Measurements from ENCODE around the gene MAGI3.

MAGI3 gene

DNA sequence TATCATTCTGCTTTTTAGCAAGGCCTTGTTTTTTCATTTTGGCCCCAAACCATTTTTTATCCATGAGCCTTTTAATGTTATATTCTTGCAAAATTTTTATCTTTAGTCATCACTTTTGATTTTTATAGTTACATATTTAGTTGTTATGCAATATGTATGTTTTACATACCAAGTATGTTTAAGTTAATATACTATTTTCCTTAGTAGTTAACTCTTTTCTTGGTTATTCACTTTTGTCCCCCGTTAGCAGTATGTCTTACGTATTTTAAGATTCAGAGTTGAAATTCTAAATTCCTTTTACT is 44.5 kb downstream of the MAGI3 start:
- H3K27ac ChIP-seq (ENCODE audit: low read depth, low read length) = no peak overlapping the region
- no peaks in the 10 kb centered on the region for H3K27me3 ChIP-seq (ENCODE audit: control insufficient read depth, insufficient read depth, low read length)
- H3K4me1 ChIP-seq (ENCODE audit: control insufficient read depth, insufficient read depth, low read length) = no peaks in the 10 kb centered on the region
- no peak overlapping the region for H3K9ac ChIP-seq (ENCODE audit: low read length)
- H3K4me3 ChIP-seq (ENCODE audit: low read length) = no peak overlapping the region
- no peaks in the 10 kb centered on the region for H3K36me3 ChIP-seq (ENCODE audit: control insufficient read depth, insufficient read depth, low read length)

DNA sequence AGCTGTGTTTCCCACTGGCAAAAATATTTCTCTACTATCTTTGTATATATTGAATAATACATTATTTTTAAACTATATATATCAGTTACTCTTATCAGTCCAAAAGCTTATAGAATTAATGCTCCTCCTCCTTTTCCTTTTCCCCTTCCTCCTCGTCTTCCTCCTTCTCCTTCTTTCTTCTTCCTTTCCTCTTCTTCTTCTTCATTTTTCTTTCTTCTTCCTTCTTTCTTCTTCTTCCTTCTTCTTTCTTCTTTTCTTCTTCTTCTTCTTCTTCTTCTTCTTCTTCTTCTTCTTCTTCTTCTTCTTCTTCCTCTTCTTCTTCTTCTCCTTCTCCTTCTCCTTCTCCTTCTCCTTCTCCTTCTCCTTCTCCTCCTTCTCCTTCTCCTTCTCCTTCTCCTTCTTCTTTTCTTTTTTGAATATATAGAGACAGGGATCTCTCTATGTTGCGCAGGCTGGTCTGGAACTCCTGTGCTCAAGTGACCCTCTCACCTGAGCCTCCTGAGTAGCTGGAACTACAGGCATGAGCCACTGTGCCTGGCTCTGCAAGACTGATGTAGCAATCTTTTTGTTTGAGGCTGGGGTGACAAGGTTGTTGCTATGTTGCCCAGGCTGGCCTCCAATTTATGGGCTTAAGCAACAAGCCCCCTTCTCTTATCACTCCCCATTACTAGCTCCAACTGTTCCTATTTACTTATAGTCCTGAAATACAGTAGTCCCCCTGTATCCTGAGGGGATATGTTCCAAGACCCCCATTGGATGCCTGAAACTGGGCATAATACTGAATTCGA is 47.4 kb downstream of the MAGI3 start:
- H3K4me1 ChIP-seq (ENCODE audit: control insufficient read depth, insufficient read depth, low read length) = no peaks in the 10 kb centered on the region
- no peak overlapping the region for H3K9ac ChIP-seq (ENCODE audit: low read length)
- no peaks in the 10 kb centered on the region for H3K36me3 ChIP-seq (ENCODE audit: control insufficient read depth, insufficient read depth, low read length)
- H3K27me3 ChIP-seq (ENCODE audit: control insufficient read depth, insufficient read depth, low read length) = no peaks in the 10 kb centered on the region
- H3K4me3 ChIP-seq (ENCODE audit: low read length) = no peak overlapping the region
- no peak overlapping the region for H3K27ac ChIP-seq (ENCODE audit: low read depth, low read length)

DNA sequence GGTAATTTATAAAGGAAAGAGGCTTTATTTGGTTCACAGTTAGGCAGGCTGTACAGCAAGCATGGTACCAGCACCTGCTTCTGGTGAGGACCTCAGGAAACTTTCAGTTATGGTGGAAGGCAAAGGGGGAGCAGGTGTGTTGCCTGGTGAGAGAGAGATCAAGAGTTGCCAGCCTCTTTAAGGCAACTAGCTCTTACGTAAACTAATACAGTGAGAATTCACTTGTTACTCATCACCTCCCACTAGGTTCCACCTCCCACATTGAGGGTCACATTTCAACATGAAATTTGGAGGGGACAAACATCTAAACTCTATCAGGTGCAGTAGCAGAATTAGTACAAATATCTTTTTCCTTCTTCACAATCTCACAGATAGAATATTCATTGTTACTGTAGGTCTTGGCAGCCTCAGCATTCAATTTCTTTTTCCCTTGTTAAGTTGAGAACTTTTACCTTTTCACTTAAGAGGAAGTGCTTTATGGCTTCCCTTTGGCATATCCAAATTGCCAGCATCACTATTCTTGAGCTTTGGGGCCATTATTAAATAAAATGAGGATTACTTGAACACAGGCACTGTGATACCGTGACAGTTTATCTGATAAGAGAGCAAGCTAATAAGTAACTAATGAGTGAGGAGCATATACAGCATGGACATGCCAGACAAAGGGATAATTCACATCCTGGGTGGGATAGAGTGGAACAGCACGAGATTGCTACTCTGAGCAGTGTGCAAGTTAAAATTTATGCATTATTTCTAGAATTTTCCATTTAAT is 48.4 kb downstream of the MAGI3 start:
- Histone ChIP-seq H3K27me3 (ENCODE audit: control insufficient read depth, insufficient read depth, low read length) (no peaks in the 10 kb centered on the region), H3K36me3 (ENCODE audit: control insufficient read depth, insufficient read depth, low read length) (no peaks in the 10 kb centered on the region), H3K9ac (ENCODE audit: low read length) (no peak overlapping the region), H3K4me1 (ENCODE audit: control insufficient read depth, insufficient read depth, low read length) (no peaks in the 10 kb centered on the region), H3K4me3 (ENCODE audit: low read length) (no peak overlapping the region), H3K27ac (ENCODE audit: low read depth, low read length) (no peak overlapping the region)

DNA sequence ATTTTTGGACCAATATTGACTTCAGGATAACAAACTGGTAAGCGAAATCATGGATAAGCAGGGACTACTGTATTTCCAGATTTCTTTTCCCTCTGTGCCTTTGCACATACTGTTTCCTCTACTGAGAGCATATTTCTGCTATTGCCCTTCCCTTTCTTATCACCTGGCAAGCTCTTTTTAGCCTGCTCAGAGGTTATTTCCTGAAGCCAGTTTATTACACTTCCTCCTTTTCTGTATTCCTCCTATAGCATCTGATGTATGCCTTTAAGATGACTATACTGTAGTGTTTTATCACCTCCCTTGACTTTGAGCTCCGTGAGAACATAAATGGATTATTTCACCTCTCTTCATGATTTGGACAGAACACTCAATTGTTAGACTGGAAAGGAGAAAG is 49.0 kb downstream of the MAGI3 start:
- Histone ChIP-seq H3K9ac (ENCODE audit: low read length) (no peak overlapping the region), H3K27ac (ENCODE audit: low read depth, low read length) (no peak overlapping the region), H3K4me1 (ENCODE audit: control insufficient read depth, insufficient read depth, low read length) (no peaks in the 10 kb centered on the region), H3K4me3 (ENCODE audit: low read length) (no peak overlapping the region), H3K36me3 (ENCODE audit: control insufficient read depth, insufficient read depth, low read length) (no peaks in the 10 kb centered on the region), H3K27me3 (ENCODE audit: control insufficient read depth, insufficient read depth, low read length) (no peaks in the 10 kb centered on the region)

DNA sequence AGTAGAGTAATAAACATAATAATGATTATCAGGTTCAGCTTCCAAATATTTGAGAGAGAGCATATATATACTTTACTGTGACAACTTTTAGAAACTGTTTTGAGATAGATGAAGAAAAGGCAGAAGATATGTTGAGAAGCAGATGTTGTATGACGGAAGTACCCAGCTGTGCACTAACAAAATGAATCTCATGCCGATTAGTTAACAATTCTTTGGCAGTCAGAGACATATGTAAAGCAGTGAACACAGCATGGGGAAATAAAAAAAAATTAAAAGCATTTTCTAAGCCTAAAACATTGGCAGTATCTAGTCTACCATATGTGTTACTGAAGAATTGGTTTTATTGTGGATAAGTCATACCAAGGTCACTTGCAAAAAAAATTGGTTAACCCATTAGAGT is 51.8 kb downstream of the MAGI3 start:
- Histone ChIP-seq H3K27ac (ENCODE audit: low read depth, low read length) (no peak overlapping the region), H3K4me3 (ENCODE audit: low read length) (no peak overlapping the region), H3K9ac (ENCODE audit: low read length) (no peak overlapping the region), H3K36me3 (ENCODE audit: control insufficient read depth, insufficient read depth, low read length) (no peaks in the 10 kb centered on the region), H3K4me1 (ENCODE audit: control insufficient read depth, insufficient read depth, low read length) (no peaks in the 10 kb centered on the region), H3K27me3 (ENCODE audit: control insufficient read depth, insufficient read depth, low read length) (no peaks in the 10 kb centered on the region)

DNA sequence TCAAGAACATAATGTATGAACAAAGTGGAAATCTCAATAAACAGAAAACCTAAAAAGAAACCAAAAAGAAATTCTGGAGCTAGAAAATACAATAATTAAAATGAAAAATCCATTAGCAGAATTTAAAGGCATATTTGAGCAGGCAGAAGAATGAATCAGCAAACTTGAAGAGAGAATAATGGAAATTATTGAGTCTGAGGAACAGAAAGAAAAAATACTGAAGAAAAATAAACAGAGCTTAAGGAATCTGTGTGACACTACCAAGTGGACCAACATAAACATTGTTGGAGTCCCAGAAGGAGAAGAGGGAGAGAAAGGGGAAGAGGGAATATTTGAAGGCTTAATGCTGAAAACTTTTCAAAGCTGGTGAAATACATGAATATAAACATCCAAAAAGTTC is 54.5 kb downstream of the MAGI3 start:
- Histone ChIP-seq H3K4me1 (ENCODE audit: control insufficient read depth, insufficient read depth, low read length) (no peaks in the 10 kb centered on the region), H3K9ac (ENCODE audit: low read length) (no peak overlapping the region), H3K27me3 (ENCODE audit: control insufficient read depth, insufficient read depth, low read length) (no peaks in the 10 kb centered on the region), H3K4me3 (ENCODE audit: low read length) (no peak overlapping the region), H3K36me3 (ENCODE audit: control insufficient read depth, insufficient read depth, low read length) (no peaks in the 10 kb centered on the region), H3K27ac (ENCODE audit: low read depth, low read length) (no peak overlapping the region)

DNA sequence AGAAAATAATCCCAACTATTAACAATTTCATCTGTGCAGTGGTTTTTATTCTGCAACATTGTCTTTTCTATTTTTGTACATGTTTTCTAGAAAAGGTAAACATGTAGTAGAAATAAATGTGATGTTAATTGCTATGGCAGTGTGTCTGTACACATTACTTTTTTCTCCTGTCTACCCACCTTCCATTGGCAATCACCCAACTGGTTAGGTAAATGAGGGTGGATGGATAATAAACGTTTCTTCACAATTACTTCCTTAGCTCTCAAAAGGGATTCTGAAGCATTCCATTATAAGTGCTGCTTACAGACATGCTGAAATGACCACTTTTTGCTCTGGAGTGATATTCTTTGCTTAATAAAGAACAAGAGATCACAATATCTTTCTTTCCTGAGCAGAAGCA is 61.4 kb downstream of the MAGI3 start:
- Histone ChIP-seq H3K9ac (ENCODE audit: low read length) (no peak overlapping the region), H3K4me3 (ENCODE audit: low read length) (no peak overlapping the region), H3K27ac (ENCODE audit: low read depth, low read length) (no peak overlapping the region), H3K4me1 (ENCODE audit: control insufficient read depth, insufficient read depth, low read length) (peaks cover 5% of the 10 kb centered on the region), H3K27me3 (ENCODE audit: control insufficient read depth, insufficient read depth, low read length) (no peaks in the 10 kb centered on the region), H3K36me3 (ENCODE audit: control insufficient read depth, insufficient read depth, low read length) (no peaks in the 10 kb centered on the region)

DNA sequence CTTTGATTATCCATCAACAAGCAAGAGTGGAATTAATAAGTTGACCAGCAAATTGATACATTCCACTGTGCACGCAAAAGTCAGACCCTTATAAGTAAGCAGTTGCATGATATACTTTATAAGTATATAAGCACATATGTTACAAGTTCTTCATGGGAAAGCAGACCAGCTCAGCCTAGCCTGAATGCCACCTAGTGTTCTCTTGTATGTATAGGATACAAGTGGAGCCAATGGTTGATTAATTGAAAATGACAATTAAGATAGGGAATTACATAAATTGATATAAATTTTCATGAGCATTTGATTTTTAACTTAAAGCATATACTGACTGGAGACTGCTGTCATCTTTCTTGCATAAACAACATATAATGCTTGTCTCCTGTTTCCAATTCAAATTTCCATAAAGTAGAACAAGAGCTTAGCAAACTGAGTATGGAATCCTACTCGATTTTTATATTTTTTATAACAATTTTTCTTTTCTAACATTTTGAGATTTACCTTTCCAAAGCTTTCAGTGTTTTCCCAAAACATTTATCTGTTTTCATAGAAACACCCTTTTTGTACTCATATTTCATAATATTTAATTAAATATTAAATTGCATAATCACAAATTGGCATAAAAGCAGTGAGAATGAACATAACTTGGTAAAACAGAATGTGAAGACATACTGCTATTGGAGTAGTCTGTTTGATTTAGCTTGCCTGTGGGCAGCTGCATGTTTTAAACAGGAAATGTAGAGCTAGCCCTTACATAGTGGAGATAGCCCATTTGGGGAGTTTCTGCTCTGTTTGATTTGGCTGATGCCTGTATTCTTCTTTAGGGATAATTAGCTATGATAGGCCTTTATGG is 62.8 kb downstream of the MAGI3 start:
- Histone ChIP-seq H3K27me3 (ENCODE audit: control insufficient read depth, insufficient read depth, low read length) (no peaks in the 10 kb centered on the region), H3K36me3 (ENCODE audit: control insufficient read depth, insufficient read depth, low read length) (no peaks in the 10 kb centered on the region), H3K27ac (ENCODE audit: low read depth, low read length) (no peak overlapping the region), H3K9ac (ENCODE audit: low read length) (no peak overlapping the region), H3K4me3 (ENCODE audit: low read length) (no peak overlapping the region), H3K4me1 (ENCODE audit: control insufficient read depth, insufficient read depth, low read length) (peaks cover 7% of the 10 kb centered on the region)

DNA sequence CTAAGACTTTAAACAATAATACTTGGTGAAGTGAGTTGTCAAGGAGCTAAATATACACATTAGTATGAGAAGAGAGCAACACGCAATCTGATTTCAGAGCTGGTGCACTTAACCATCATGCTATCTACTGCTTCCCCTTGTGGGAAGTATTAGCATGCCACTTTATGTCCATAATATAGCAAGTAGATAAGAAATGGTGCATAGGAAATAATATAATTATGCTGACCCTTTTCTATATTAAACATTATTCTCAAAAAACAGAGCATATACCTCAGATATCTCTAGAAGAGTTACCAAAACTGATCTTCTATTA is 63.4 kb downstream of the MAGI3 start:
- Histone ChIP-seq H3K9ac (ENCODE audit: low read length) (no peak overlapping the region), H3K36me3 (ENCODE audit: control insufficient read depth, insufficient read depth, low read length) (no peaks in the 10 kb centered on the region), H3K27me3 (ENCODE audit: control insufficient read depth, insufficient read depth, low read length) (no peaks in the 10 kb centered on the region), H3K4me1 (ENCODE audit: control insufficient read depth, insufficient read depth, low read length) (peaks cover 7% of the 10 kb centered on the region), H3K4me3 (ENCODE audit: low read length) (no peak overlapping the region), H3K27ac (ENCODE audit: low read depth, low read length) (no peak overlapping the region)

DNA sequence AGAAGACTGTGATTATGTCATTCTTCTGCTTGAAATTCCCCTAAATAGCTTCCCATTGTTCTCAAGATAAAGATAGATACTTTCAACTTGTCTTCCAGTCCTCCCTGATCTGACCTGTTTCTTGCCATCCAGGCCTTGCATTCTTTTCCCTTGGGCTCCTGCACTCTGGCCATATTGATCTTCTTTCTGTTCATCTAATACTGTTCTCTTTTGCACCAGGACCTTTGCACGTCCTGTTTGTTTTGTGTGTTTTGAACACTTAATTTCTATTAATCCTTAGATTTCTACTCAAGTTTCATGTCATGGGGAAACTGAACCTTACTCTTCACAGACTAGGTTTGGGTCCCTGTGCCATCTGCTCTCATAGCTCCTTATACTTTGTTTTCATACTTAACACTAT is 65.1 kb downstream of the MAGI3 start:
- Histone ChIP-seq H3K27me3 (ENCODE audit: control insufficient read depth, insufficient read depth, low read length) (no peaks in the 10 kb centered on the region), H3K4me1 (ENCODE audit: control insufficient read depth, insufficient read depth, low read length) (peaks cover 7% of the 10 kb centered on the region), H3K27ac (ENCODE audit: low read depth, low read length) (no peak overlapping the region), H3K36me3 (ENCODE audit: control insufficient read depth, insufficient read depth, low read length) (no peaks in the 10 kb centered on the region), H3K9ac (ENCODE audit: low read length) (no peak overlapping the region), H3K4me3 (ENCODE audit: low read length) (no peak overlapping the region)

DNA sequence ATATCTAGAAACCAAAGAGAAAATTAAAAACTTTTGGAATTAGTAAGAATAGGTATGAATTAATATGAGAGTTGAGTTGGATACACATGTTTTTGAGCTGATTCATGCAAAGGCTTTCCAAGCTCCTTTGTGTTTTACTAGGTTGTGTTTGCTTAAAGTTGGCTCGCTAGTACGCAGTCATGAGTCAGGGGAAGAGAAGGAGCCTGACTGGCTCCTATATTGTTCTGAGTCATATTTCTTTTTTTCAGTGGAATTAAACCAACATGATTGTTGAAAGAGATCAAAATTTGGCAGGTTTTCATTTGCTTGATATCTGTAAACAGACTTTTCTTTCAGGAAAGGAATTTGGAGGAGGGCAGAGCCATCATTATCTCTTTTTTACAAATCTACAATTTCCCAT is 66.7 kb downstream of the MAGI3 start:
- no peaks in the 10 kb centered on the region for H3K27me3 ChIP-seq (ENCODE audit: control insufficient read depth, insufficient read depth, low read length)
- H3K4me1 ChIP-seq (ENCODE audit: control insufficient read depth, insufficient read depth, low read length) = peaks cover 7% of the 10 kb centered on the region
- H3K36me3 ChIP-seq (ENCODE audit: control insufficient read depth, insufficient read depth, low read length) = no peaks in the 10 kb centered on the region
- H3K4me3 ChIP-seq (ENCODE audit: low read length) = no peak overlapping the region
- H3K27ac ChIP-seq (ENCODE audit: low read depth, low read length) = no peak overlapping the region
- no peak overlapping the region for H3K9ac ChIP-seq (ENCODE audit: low read length)

DNA sequence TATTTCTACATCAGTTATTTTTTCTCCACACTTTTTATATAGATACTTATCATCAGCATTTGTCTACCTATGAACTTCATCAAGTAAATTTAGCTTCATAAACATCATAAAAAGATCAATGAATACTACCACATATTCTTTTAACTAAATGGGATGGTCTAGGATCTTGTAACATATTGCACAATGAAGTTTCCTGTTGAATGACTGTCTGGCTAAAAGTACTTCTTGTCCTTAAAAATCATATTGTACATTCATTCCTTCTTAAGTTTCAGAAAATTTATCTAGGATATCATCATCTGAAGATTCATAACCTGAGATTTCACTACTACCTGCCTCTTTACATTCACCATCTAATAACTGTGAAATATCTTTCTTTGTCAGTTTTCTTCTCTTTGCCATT is 69.0 kb downstream of the MAGI3 start:
- H3K27ac ChIP-seq (ENCODE audit: low read depth, low read length) = no peak overlapping the region
- H3K4me1 ChIP-seq (ENCODE audit: control insufficient read depth, insufficient read depth, low read length) = peaks cover 7% of the 10 kb centered on the region
- H3K27me3 ChIP-seq (ENCODE audit: control insufficient read depth, insufficient read depth, low read length) = no peaks in the 10 kb centered on the region
- no peak overlapping the region for H3K9ac ChIP-seq (ENCODE audit: low read length)
- H3K4me3 ChIP-seq (ENCODE audit: low read length) = no peak overlapping the region
- no peaks in the 10 kb centered on the region for H3K36me3 ChIP-seq (ENCODE audit: control insufficient read depth, insufficient read depth, low read length)
